HG03139 (cell line): ENCODE measurements around the gene ZCCHC12.

Source experiments
- ATAC-seq: cut with Tn5 transposase; IDR thresholded peaks from one replicate; pipeline ENCODE4 v1.9.1; 2021; ENCODE audit not compliant: unreplicated experiment

Gene ZCCHC12

DNA sequence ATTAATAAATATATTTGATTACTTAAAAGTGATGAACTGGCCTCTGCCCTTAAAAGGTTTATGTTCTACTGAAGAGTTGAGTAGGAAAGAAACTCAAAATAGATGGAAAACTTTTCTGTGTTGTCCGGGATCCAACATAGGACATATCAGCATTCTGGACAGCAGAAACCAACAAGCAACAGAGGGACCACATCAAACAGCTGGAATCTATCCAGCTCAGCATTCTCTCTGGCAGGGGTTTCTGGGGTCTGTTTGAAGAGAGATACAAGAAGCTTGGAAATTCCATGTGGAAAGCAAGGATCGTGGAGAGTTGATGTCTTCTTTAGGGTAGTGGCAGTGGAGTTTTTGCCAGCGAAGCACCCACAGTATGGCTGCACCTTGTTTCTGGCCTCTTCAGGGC, 43.6 kb downstream of the ZCCHC12 start:
- ATAC-seq = no peak

DNA sequence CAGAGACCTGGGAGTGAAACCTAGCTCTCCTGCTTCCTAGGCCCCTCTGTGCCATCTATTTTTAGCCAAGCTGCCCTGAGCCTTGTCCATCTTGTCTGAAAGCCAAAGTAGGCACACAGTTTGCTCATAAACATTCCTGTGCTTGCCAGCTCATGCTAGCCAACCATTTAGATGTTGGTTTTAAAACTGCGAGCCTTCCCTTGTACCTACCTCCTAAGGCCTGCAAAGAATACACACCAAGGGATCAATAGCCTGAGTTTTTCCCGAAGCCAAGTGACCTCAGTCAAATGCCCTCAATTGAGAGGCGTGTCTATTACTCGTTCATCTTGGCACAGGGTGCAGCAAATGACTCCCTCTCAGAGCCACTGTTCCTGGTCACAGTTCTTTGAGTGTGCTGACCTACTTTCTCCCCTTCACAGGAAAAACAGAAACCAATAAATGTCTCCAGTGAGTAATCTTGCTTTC, 48.5 kb downstream of the ZCCHC12 start:
- ATAC-seq = no peak
